ENCODE data around the gene IGFBPL1. TPM values are rescaled to one million over a fixed set of nuclear protein-coding genes. Genes with fewer than 3 reads are reported as not detected.
A peak's percentile ranks its signal among the peaks of the same experiment; 100 is the strongest.

IGFBPL1 gene
- total and polyA plus RNA-seq, 2 of the 13 experiments (the other 11 are each of a cell fraction or from before 2014, with no cell fraction given): 0.24 TPM; not detected in 1

GRCh38 chr9:38443181-38443580, 18.9 kb upstream of the IGFBPL1 start (continued):
- TF ChIP-seq RARA (CRISPR knock-in tag; IDR thresholded peaks at IDR 0.05) (peak; percentile 79), TEAD3 (CRISPR knock-in tag; optimal IDR thresholded peaks at IDR 0.05; ENCODE audit: borderline replicate concordance) (peak; percentile 89), NR2F2 (IDR thresholded peaks at IDR 0.05; ENCODE audit: borderline replicate concordance, low read depth) (peak; percentile 25; the same call in 1 of the 2 replicates), KAT7 (CRISPR knock-in tag; IDR thresholded peaks at IDR 0.05; ENCODE audit: borderline replicate concordance) (no peak), ZBTB7A (CRISPR knock-in tag; IDR thresholded peaks at IDR 0.05) (no peak), NCOA2 (CRISPR knock-in tag; IDR thresholded peaks at IDR 0.05) (peak; percentile 53), ZBTB20 (CRISPR knock-in tag; IDR thresholded peaks at IDR 0.05; ENCODE audit: borderline replicate concordance, low read depth) (no peak), FOXJ3 (CRISPR knock-in tag; IDR thresholded peaks at IDR 0.05; ENCODE audit: borderline replicate concordance) (0 out of 2 replicates have a peak, but pooled peaks have one; percentile 27), ZKSCAN1 (IDR thresholded peaks at IDR 0.05; ENCODE audit: low read length) (no peak), CSRNP2 (CRISPR knock-in tag; conservative IDR thresholded peaks at IDR 0.05; ENCODE audit: low read depth) (no peak), ZNF687 (CRISPR knock-in tag; IDR thresholded peaks at IDR 0.05) (0 out of 2 replicates have a peak, but pooled peaks have one; percentile 3), TBX2 (CRISPR knock-in tag; IDR thresholded peaks at IDR 0.05; ENCODE audit: borderline replicate concordance) (peak; percentile 92), GMEB2 (CRISPR knock-in tag; IDR thresholded peaks at IDR 0.05; ENCODE audit: low read depth) (no peak), SAP130 (CRISPR knock-in tag; IDR thresholded peaks at IDR 0.05; ENCODE audit: low read depth) (peak; percentile 69), POGZ (CRISPR knock-in tag; IDR thresholded peaks at IDR 0.05) (peak; percentile 60; the same call in 1 of the 2 replicates)
- TF ChIP-seq, protein P1, sequence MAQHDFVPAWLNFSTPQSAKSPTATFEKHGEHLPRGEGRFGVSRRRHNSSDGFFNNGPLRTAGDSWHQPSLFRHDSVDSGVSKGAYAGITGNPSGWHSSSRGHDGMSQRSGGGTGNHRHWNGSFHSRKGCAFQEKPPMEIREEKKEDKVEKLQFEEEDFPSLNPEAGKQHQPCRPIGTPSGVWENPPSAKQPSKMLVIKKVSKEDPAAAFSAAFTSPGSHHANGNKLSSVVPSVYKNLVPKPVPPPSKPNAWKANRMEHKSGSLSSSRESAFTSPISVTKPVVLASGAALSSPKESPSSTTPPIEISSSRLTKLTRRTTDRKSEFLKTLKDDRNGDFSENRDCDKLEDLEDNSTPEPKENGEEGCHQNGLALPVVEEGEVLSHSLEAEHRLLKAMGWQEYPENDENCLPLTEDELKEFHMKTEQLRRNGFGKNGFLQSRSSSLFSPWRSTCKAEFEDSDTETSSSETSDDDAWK (CRISPR knock-in tag; IDR thresholded peaks at IDR 0.05): no peak
- TF ChIP-seq, protein P2, sequence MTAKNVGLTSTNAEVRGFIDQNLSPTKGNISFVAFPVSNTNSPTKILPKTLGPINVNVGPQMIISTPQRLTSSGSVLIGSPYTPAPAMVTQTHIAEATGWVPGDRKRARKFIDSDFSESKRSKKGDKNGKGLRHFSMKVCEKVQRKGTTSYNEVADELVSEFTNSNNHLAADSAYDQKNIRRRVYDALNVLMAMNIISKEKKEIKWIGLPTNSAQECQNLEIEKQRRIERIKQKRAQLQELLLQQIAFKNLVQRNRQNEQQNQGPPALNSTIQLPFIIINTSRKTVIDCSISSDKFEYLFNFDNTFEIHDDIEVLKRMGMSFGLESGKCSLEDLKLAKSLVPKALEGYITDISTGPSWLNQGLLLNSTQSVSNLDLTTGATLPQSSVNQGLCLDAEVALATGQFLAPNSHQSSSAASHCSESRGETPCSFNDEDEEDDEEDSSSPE (CRISPR knock-in tag; IDR thresholded peaks at IDR 0.05): no peak

Measured in HepG2 (cell line).